HG02763 (cell line): ENCODE results near the gene RSAD1.

Experiments
- ATAC-seq: cut with Tn5 transposase; IDR thresholded peaks from one replicate; pipeline ENCODE4 v1.9.1; 2021; ENCODE audit warnings: mild to moderate bottlenecking, moderate library complexity; ENCODE audit not compliant: unreplicated experiment

The RSAD1 gene

DNA sequence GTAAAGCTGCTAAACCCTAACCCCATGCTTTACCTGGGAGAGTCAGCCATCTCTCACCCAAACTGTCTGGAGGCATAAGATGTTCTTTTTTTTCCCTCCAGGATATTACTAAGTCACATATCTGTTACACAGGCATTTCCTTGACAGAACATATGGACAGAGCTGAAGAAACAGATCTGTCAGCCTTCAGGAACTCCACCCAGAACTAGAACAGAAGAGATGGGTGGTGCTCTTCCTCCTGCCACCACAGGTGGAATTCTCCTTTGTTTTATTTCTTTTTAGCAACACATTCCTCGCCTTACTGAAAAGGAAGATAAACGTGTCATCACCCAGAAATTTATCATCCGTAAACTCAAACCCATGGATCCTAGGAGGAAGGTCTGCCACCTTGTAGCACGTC is 38.4 kb downstream of the RSAD1 start:
- ATAC-seq: no peak

DNA sequence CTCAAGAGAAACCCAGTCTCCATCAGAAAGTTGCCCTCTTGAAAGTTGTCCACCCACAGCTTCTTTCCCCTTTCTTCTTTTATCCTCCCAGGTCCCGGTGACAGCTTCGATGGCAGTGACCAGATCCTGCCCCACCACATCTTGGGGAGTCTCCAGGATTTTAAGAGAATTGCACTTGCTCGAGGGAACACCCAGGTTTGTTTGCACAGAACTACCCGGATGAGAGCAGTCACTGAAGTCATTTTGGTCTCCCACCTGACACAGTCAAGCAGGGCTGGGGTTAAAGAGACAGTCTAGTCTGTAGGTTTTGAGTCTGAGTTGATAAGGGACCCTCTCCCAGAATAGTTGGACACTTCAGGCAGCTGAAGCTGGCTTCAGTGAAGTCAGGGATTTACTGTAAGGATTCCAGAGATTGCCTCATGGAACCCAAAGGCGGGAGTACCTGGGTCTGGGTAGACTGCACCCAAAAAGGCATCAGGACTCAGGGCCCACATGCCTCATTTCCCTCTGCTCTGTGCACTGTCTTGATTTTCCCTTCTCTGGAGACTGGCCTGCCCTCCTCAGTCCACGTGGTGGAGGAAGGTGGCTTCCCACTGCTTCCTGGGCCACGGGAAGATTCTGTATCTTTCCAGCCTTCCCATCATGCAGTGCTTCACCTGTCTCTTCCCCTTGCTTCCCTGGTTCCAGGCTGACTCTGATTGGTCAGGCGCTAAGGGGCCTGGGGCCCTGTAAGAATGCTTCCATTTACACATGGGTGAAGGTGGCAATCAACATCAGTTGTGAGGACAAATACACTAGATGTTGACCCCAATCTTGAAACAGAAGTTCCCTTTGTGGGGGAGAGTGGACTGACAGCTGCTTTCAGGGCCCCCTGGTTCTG is 39.1 kb downstream of the RSAD1 start:
- ATAC-seq: no peak

DNA sequence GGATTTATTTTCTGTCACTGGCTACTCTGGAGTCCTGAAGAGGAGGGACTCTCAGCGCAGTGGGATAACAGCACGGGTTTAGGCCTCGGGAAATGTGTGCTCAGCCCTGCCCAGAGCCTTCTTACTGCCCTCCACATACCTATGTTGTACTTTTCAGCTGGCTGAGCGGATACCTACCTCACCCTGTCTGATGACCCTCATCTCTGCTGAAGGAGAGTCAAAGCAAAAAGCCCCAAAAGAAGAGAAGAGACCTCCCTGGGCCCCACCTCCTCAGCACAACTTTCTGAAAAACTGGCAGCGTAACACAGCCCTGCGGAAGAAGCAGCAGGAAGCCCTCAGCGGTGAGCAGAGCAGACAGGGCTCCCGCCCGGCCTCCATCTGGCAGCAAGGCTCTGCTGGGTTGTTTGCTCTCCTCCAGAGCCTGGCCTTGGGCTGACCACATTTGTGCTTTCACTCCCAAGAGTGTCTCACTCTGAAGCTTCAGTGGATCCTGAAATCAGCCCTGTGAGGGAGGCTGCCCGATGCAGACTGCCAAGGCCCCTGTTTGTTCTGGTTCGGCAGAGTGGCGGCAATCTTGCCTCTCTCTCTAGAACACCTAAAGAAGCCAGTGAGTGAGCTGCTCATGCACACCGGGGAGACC is 39.8 kb downstream of the RSAD1 start:
- no peak for ATAC-seq

DNA sequence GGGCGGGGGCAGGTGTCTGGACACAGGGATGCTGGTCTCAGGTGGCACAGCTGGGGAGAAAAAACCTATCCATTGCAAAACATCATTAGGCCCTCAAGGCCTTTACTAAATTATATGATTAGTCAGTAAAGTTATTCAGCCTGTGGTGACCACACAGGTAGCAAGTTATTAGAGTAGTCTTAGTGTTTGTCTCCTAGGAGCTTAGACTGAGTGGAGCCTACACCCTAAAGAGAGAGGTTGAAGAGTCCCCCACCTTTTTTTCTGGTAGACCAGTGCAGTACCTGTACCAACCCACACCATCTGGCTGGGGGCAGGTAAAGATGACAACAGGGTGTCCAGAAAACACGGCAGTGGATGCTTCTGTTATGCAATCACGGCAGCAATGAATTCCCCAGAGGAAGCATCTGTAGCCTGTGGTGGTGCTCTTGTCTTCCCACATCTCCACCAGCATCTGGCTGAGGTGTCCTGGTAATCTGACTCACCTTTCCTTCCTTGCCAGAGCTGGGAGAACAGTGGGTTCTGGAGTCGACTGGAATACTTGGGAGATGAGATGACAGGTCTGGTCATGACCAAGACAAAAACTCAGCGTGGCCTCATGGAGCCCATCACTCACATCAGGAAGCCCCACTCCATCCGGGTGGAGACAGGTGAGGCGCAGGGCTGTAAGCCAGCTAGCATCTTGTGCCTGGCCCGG is 40.6 kb downstream of the RSAD1 start:
- no peak for ATAC-seq

DNA sequence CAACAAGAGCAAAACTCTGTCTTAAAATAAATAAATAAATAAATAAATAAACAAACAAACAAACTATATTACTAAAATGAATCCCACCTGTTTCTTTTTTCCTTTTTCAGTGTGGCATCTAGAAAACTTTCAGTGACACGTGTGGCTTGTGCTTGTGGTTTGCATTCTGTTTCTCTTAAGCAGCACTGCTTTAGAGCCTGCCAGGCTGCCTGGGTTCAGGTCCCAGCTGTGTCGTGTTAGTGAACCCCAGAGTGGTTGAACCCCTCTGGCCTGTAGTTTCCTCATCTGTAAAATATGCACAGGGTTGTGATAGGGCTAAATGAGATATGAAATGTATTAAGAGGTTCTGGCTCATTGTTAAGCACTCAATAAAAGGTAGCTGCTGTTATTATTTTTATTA is 41.8 kb downstream of the RSAD1 start:
- ATAC-seq: no peak

DNA sequence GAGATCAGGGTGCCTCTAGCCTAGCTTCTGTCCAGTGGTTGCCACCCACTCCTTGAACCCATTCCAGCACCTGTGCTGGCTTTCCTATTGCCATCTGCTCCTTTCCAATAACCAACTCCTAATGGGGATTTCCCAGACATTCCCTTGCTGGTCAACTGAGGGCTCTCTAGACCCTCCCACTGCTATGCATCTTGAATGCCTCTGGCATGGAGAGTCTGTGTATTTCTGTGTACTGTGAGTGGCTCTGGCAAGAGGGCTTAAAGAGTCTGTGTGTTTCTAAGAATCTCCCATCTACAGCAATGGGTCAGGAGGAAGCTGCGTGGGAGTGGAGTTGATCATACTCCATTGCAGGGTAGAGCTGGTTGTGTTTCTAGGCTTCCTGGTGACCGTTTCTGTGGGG is 42.9 kb downstream of the RSAD1 start:
- ATAC-seq: no peak

DNA sequence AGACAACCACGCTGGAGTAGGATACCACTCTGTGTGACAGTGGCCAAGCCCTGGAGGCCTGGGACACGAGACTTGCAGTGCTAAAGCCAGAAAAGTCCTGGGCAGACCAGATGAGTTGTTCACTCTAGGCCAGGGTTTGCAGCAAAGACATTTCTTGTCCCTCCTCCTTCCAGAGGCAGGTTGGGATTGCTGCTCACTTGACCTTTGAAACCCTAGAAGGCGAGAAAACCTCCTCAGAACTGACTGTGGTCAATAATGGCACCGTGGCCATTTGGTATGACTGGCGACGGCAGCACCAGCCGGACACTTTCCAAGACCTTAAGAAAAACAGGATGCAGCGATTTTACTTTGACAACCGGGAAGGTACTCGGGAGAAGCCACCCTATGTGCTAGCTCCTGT is 44.1 kb downstream of the RSAD1 start:
- ATAC-seq: no peak

DNA sequence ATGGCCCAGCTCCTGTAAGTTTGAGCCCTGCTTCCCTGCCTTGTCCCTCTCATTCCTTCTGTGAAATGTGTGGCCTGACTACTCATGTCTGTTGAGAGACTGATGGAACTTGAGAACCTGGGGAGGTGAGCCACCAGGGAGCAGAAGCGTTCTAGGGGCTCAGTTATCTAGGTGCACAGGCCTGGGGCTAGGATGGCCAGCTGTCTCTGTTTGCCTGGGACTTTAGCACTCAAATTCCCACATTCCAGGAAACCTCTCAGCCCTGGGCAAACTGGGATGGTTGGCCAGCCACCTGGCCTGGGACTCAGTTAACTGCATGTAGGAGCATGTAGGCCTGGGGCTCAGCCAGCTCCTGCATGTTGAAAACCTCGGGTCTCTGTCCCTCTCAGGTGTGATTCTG is 44.5 kb downstream of the RSAD1 start:
- ATAC-seq: no peak

DNA sequence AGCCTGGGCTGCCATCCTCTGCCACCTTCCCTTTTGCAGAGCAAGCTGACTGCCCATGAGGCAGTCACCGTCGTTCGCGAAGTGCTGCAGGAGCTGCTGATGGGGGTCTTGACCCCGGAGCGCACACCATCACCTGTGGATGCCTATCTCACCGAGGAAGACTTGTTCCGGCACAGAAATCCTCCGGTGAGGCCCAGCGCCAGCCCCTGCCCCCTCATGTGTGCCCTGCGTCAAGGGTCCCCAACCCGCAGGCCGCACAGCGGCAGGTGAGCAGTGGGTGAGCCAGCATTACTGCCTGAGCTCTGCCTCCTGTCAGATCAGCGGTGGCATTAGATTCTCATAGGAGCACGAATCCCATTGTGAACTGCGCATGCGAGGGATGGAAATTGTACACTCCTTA is 46.2 kb downstream of the RSAD1 start:
- ATAC-seq: no peak

DNA sequence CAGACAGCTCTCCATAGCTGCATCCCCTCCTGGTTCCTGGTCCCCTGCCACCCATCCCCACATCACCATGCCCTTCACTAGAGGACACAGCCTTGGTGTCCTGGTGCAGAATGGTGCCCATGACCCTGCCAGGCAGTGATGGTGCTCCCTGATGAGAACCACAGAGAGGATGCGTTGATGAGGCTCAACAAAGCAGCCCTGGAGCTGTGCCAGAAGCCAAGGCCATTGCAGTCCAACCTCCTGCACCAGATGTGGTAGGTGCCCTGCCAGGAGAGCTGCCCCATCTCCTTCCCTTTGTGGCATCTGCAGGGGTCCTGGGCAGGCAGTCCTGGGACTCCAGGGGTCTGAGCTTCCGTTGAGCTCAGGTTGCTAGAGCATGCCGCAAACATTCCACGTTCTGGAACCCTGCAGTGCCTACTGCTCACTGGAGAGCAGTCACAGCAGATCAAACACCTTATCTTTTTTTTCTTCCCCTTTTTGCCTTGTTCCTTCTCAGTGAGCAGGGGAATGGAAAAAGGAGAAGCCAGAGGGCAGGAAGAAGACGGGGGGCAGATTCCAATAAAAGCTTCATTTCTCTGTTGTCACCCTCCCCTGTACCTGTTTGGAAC is 48.6 kb downstream of the RSAD1 start:
- no peak for ATAC-seq

DNA sequence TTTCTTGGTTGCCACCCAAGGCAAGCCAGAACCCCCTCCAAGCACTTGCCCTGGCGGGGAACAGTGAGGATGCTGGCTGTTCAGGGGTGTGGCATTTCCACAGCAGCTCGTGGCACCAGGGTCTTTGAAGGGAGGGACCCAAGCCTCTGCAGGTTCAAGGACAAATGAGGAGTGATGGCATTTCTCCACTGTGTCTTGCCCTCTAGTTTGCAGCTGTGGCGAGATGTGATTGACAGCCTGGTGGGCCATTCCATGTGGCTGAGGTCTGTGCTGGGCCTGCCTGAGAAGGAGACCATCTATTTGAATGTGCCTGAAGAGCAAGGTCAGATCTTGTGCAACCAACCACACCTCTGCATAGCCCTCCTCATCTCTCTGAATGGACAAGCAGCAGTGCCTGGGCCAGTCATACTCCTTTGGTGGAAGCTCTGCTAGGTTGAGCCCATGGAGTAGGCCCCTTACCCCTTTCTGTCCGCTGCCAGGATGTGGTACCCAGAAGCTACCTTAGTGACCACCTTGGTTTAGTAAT is 49.4 kb downstream of the RSAD1 start:
- no peak for ATAC-seq

DNA sequence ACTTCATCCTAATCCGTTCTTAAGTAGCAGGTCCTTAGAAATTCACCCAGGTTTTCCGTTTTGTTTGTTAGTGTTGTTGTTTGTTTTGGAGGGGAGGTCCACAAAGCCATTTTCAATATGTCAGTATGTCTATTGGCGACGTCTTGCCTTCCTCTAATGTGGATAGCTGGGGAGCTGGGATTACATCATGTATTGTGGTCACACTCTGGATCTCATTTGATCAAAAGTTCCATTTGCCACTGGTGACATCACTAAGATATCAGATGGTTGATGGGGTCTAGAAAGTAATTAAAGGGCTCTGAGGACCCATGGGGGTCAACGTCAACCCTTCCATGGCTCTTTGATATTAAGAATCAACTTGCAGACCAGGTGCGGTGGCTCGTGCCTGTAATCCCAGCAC is 51.2 kb downstream of the RSAD1 start:
- no peak for ATAC-seq

DNA sequence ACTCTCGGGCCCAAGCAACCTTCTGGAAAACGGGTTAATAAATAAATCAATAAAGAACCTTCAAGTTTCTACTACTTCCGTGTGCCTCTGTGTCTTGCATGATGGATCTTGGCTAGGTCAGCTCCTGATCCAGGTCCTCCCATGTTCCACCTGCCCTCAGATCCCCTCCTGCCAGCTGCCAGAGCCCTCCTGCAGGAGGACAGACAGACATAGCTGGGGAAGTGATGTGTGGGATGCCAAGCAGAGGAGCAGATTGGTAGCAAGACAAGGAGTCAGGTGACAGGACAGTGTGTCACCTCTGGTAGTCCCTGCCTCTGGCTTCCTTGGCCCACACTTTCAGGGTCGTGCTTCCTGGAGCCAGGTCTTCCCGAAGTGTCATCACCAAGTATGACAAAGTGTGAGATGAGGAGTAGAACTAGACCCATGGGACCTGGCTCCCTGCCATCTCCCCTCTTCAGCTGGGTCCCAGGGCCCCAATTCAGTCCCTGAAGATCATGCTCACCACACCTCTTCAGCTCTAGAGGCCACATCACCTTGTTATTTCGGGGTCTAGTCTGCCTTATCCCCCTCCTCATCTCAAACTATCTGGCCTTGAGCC is 52.9 kb downstream of the RSAD1 start:
- no peak for ATAC-seq

DNA sequence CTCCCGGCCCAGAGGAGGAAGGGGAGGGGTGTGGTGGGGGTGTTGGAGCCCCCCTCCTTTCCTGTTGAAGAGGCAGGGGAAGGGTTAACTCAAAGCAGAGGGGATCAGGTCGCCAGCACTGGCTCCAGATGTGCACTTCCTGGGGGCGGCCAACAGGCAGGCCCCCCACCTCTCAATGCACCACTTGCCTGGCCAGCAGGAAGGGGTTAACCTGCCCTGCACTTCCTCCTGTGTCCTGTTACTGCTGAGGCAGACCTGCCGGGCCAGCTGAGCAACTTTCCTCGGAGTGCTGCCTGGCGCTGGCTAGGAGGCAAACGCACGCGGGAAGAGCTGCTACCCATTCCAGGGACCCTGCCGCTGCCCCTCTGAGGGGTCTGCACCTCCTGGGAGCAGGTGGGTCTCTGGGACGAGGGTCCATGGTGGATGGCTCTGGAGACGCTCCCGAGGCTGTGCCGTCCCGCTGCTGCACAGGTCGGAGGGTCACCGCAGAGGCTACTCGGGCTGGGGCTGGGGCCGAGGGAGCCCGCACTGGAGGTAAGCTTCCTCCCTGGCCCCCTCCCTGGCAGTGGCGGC is 53.9 kb downstream of the RSAD1 start, which contains the start of gene EPN3:
EPN3 (plus strand) TSS at position 284 of the 573 bp plus-strand sequence. CDS start 3,822 bp downstream, outside the sequence.
- ATAC-seq: no peak

DNA sequence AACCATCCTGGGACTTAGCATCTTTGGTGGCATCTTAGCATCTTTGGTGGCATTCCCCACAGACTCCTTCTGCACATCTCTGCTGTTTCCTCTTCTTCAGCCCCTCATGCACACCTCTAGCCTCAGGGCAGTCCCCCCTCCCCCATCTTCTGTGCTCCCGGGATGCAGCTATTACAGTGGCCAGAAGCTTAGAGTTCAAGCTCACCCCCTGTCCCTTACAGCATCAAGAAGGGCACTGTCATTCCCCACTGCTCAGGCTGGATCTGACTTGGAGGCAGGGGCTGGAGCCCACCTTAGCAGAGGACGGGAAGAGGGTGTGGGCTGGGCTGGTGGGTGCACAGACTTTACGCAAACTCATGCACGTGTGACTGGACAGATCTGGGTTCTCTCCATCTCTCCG is 54.5 kb downstream of the RSAD1 start:
- no peak for ATAC-seq

DNA sequence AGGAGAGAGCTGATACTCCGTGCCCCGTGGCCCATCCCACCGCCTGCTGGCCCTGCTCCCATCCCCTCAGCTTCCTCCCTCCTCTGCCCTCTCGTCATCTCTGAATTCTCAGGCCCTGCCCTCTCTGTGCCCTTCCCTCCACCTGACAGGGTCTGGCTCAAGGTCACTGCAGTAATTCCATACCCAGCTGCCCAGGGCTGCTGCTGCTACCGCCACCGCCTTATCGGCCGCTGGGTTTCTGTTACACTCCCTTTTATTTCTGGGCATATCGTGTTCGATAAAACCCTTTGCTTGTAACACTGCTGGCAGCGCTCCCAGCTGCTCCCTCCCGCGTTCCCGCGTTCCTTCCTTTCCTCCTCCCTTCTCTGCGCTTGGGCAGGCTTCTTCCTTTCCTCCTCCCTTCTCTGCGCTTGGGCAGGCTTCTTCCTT is 55.1 kb downstream of the RSAD1 start:
- no peak for ATAC-seq

DNA sequence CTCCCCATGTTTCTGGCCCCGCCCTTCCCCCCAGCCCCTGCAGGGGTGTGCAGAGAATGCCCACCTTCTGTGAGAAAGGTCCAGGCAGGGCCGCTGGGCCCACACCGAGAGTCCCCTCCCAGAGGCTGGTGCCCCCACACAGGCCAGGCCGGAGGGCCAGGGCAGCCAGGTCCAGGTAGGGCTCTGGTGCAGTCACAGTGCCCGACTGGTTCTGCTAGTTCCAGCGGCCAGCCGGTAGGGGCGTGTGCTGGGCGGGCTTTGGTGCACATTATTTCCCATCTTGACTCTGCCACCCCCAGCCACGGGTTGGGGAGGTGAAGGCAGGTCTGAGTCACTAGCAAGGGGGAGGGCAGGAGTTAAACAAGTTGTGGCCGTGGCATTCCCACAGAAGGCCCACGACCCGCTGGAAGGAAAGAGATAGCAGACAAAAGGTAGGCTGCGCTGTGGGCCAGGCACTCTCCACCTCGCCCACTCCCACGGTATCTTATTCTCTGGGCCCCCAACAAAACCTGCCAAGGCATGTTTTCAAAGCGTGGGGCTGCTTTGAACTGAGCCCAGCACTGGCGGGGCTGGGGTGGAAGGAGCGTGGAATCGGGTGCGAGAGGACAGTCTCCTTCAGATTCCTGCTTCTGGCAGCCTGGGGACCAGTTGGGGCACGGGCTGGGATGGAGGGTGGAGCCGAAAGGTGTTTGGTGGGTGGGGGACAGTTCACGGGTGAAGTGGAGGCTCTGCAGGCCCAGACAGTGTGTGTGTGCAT is 55.7 kb downstream of the RSAD1 start:
- no peak for ATAC-seq

DNA sequence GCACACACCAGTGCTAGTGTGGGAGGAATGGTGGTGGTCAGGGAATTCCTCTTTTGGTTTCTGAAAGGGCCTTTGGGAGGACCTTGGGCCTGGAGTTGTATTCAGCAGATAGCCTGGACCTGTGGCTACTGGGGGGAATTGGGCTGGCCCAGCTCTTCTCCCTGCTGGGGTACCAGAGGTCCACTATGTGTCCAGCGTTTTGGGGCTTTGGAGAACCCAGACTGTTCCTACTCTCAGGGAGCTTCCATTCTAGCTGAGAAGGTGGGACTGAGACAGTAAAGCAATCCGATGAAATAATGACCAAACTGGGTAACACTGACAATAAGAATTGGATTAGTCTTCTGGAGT is 56.3 kb downstream of the RSAD1 start:
- ATAC-seq: no peak

DNA sequence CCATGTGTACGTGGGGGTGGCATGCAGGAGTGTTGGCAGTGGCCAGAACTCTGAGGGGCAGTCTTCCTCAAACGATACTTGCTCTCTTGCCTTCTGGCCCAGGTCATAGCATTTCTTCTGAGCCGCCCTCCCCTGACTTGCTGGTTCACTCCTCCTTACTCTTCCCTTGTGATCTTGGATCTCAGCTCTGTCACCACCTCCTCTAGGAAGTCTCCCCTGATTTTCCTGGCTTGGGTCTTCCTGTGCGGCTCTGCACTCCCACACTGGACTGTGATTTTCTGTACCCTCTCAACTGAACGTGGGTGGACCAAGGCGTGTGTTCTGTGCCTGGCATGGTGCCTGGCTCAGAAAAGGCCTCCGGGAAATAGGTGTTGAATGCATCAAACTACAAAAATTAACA is 56.7 kb downstream of the RSAD1 start:
- ATAC-seq: no peak
